NCI-H1694 treated with DMSO at 0.1 percent for 48 hours (cell line): ENCODE measurements around the gene FPGS.
A peak's percentile ranks its signal among the peaks of the same experiment; 100 is the strongest.

Experiments used
- DNase-seq: peaks from one replicate; lab custom pipeline; 2025; lab: John Stamatoyannopoulos, UW

FPGS gene

DNA sequence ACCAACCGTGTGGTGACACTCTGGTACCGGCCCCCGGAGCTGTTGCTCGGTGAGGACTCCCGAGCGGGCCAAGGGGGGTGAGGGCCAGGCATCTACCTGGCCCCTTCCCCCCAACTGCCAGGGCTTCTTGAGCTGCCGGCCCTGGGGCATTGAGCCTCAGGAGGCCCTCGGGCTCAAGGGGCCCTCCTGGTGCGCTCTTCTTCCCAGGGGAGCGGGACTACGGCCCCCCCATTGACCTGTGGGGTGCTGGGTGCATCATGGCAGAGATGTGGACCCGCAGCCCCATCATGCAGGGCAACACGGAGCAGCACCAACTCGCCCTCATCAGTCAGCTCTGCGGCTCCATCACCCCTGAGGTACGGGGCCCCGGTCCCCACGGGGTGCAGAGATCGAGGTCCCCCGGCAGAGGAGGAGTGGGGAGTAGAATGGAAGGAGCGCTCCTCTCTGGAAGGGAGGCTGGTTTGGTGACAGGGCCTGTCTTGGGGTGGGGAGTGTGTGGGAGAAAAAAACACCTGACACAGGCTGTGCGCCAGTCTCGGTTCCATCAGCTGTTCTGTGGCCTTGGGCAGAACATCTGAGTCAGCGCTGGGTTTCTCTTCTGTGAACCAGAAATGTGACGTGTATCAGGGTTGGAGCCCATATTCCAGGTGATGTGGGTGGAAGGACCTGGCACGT is 14.2 kb upstream of the FPGS start:
- DNase-seq, result no peak

- no peak for DNase-seq
Measured at GRCh38 chr9:127789179-127789578, 13.5 kb upstream of the FPGS start.

DNA sequence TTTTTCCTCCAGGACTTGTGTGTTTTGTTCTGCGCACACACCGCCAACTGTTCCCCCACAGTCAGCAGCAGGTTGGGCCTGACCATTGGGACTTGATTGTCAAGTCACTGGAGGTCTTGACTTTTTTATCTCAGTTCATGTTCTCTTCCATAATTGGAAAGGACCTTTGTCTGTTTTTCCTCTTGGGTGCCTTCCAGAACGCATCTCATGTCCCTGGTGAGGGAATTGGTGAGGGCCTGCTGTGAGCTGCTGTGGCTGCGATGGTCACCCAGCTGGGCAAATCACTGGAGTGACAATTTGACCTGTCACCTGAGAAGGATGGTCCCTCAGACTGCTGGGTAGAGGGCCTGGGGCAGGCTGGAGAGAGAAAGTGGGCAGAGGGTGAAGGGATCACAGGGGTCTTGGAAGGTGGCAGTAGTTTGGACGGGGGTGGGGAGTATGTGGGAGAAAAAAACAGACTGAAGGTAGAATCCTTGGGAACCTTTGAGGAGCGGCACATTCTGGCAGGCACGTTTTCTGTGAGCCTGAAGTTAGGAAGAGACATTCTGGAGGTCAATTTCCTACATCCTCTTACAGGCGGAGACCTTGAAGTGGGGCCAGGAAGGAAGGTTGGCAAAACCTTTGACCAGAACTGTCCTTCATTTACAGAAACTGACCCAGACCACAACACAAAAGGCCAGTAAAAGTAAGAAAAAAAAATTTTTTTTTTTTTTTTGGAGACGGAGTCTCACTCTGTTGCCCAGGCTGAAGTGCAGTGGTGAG is 12.4 kb upstream of the FPGS start:
- no peak for DNase-seq

DNA sequence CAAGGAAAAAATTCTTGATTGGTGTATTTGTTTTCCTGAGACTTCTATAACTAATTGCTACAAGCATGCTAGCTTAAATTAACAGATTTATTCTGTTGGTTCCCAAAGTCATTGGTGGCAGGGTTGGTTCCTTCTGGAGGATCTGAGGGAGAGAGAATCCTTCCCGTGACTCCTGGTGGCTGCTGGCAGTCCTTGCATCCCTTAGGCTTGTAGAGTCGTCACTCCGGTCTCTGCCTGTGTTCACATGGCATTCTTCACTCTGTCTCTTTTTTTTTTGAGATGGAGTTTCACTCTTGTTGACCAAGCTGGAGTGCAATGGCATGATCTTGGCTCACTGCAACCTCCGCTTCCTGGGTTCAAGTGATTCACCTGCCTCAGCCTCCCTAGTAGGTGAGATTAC is 11.6 kb upstream of the FPGS start:
- no peak for DNase-seq

GRCh38 chr9:127792417-127793031 is 10.2 kb upstream of the FPGS start:
- no peak for DNase-seq

DNA sequence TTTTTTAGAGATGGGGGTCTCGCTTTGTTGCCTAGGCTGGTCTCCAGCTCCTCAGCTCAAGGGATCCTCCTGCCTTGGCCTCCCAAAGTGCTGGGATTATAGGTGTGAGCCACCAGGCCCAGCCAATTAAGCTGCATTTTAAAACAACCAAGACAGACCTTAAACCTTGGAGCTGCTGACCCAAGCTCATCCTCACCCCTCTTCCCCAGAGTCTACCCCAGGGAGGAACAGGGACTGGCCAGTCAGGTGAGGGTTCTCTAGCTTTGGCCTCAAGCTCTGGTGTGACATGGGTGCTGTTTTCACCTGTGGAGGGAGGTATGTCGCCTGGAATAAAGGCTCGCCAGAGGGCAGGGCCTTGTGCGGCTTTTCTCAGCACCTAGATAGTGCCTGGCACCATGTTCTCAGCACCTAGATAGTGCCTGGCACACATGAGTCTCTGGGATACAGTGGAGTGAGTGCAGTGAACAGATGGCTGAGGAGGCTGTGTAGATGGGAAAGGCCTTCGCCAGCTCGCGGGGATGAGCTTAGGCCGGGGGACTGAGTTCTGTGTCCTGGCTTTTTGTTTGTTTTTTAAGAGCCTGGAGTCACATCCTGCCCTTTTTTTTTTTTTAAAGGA is 9.5 kb upstream of the FPGS start:
- peak; percentile 64 for DNase-seq

GRCh38 chr9:127794001-127794791 is 8.5 kb upstream of the FPGS start:
- DNase-seq, result no peak

DNA sequence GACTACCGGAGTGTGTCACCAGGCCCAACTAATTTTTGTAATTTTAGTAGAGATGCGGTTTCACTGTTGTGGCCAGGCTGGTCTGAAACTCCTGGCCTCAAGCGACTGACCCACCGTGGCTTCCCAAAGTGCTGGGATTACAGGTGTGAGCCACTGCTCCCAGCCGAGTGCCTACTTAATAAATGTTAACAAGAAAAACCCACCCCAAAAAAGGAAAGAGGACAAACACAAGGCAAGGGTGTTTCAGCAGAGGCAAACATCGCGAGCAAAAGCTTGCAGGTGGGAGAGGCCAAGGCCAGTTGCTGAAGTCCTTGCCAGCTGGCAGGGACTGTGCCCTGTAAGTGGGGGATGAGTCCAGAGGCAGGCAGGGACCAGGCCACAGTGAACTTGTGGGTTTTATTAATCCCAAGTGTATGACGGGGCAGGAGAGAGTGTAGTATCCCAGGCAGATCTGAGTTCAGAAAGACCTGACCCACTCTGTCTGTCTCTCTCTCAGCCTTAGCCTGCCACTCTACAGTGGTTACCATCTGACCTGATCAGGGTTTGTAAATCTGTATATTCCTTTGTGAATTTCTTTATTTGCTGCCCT is 6.4 kb upstream of the FPGS start:
- DNase-seq, result no peak

- no peak for DNase-seq
Measured at GRCh38 chr9:127796852-127797370, 5.8 kb upstream of the FPGS start.

DNA sequence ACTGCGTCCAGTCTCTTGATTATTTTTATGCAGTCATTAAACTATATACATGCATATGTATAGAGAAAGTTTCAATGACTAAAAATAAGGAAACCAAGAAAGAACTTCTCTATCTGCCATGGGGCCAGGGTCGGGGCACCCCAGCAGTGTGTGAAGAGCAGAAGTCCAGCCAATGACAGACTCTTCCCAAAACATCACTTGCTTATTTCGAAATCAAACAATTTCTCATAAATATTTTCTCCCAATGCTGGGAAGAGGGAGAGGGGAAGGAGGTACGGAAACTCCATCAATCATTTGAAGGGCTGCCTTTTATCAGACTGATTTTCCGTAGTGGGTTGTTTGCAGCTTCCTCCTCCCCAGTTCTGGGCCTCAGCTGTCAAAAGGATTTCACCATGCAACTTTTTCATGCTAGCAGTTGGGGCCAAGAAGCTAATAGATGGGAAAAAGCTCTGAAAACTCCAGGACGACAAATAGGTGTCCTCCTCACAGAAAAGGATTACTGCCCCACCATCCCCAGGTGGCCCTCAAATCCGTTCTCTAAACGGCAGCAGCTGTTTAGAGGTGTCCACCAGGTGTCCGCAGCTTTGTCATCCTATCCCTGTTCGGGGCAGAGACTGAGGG is 617 bp upstream of the FPGS start:
- DNase-seq, result no peak

DNA sequence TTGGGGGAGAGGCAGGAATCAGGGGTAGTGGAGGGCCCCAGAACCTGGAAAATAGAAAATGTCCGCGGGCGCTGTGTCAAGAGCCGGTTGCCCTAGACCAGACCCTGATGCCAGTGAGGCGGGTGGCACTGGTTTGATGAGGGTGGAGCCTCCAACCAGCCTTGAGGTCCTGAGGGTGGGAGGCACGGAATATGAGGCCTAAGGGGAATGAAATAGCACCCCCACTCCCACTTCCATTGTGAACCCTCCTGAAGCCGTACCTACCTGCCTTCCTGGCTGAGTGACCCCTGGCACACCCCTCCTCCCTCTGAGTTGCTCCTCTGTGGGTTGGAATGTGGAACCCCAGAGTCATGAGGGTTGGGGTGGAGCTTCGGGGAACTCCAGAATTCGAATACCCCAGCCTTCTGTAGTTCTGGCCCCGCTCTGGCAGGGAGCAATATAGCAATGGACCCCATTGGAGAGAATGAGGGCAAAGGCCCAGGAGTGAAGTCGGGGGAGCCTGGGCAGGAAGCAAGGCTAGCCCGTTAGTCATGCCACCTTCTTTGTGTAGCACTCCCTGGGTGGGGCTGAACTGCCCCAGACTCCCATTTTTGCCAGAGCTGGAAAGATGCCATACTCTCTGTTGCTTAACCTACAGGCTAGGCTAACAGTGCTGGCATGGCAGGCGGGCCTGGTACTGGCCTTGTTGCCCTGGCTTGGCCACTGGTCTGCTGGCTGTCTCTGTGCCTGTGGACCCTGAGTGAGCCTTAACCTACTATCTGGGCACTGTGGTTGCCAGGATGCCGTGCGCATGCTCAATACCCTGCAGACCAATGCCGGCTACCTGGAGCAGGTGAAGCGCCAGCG is 1.0 kb downstream of the FPGS start:
- no peak for DNase-seq

DNA sequence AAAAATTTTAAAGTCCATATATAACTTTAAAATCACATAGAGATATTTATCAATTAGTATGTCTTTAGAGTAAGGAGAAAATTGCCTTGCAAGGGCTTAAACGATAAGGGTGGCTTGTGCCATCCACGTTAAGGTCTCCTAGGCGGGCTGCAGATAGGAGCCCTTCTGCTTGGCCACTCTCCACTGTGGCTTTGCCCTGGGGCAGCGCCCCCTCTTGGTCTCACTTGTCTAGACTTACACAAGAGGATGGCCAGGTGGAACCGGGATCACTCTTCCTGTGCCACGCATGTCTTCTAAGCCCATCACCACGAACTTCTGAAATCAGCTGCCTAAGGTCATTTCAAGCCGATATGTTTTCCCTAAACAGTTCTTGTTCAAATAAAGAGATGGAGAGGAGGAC is 2.9 kb downstream of the FPGS start:
- peak; percentile 11 for DNase-seq

DNA sequence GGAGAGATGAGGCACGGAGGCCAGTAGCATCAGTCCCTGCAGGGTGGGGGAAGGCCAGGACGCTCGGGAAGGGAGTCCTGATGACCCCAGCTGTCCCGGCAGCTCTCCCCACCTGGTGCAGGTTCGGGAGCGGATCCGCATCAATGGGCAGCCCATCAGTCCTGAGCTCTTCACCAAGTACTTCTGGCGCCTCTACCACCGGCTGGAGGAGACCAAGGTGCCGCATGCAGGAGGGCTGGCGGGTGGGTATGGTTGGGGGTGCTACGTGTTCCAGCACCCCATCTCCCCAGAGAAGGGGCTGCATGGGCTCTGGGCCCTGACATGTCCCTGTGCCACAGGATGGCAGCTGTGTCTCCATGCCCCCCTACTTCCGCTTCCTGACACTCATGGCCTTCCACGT is 4.2 kb downstream of the FPGS start:
- DNase-seq, result no peak

DNA sequence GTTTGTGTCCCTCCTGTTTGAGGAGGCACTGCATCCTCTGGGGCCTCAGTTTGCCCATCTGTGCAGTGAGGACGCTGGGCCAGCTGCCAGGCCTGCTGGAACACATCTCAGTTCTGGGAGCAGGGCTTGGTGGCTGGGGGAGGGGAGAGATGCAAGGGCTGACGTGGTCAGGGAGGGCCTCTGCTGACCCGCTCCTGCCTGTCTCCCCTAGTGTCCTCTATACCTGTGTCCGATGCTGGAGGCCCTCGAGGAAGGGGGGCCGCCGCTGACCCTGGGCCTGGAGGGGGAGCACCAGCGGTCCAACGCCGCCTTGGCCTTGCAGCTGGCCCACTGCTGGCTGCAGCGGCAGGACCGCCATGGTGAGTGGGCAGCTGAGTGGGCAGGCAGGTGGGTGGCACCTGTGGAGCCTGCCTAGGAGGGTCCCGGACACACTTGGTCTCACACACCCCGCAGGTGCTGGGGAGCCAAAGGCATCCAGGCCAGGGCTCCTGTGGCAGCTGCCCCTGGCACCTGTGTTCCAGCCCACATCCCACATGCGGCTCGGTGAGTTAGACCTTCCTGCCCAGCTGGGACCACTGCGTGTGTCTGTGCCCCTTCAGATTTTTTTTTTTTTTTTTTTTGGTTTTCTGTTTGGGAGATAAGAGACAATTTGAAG is 5.8 kb downstream of the FPGS start:
- DNase-seq, result no peak

- no peak for DNase-seq
Measured at GRCh38 chr9:127809002-127809539, 6.4 kb downstream of the FPGS start.

DNA sequence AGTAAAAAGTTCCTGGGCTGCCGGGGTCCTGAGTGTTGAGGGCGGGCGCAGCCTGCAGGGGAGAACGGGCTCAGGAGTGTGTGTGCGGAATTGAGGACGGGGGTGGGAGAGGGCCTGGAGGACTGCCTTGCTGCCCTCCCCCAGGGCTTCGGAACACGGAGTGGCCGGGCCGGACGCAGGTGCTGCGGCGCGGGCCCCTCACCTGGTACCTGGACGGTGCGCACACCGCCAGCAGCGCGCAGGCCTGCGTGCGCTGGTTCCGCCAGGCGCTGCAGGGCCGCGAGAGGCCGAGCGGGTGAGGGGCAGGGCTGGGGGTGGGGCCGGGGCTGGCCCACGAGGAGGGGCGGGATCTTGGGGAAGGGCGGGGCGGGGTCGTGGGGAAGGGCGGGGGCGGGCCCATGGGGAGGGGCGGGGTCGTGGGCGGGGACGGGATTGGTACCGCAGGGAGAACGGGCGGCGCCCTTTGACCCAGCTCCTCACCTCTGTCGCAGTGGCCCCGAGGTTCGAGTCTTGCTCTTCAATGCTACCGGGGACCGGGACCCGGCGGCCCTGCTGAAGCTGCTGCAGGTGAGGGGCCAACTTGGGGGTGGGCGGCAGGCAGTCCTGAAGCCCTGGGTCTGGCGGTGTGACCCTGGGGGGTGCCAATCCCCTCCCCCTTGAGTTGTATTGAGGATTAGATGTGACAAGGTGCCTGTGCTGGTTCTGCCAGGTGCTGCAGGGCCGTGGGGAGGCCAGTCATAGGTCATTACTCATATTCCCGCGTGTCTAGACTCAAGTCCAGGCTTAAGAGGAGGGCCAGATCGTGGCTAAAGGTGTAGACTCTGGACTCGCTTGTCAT is 7.1 kb downstream of the FPGS start:
- DNase-seq, result no peak

DNA sequence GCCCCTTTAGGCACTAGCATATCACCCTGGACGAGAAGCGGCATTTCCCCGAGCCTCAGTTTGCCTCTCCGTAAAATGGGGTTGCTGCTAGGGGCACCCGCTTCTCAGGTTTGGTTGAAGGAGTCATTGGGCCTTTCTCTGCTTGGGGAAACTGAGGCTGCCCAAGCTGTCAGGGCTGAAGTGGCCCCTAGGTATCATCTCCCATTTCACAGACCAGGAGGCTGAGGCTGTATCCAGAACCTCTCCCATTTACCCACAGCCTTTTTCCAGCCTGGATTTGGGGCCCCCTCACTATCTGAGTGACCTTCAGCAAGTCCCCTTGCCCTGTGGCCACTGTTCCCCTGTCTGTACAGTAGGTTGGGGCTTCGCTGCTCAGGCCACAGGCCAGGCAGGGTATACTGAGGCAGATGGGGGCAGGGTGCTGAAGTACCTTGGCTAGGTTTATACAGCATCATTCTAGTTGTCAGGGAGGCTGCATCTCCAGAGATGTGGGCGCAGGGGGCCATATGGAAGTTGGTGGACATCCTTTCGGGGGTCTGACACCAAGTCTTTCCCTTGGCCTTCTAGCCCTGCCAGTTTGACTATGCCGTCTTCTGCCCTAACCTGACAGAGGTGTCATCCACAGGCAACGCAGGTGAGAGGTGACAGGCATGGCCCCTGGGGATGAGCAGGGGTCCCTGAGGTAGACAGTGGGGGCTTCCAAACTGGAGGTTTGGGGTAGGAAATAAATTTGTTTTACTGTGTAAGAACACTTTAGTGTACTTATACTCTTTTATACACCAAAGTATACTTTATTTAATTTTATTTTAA is 7.9 kb downstream of the FPGS start:
- no peak for DNase-seq
